Measurements from ENCODE around the gene SEC61A1. TPM values are rescaled to one million over a fixed set of nuclear protein-coding genes. Genes with fewer than 3 reads are reported as not detected.
A peak's percentile ranks its signal among the peaks of the same experiment; 100 is the strongest.

The SEC61A1 gene
- 92.8 TPM for total RNA-seq

- H3K27ac ChIP-seq, result peak within 1 kb of the TSS; percentile 90
- peaks cover 44% of the 10 kb centered on the region for H3K4me1 ChIP-seq
- H3K27me3 ChIP-seq, result no peaks in the 10 kb centered on the region
- intact Hi-C loops (cut with DNase I), result no loop called here
- H3K36me3 ChIP-seq, result peaks cover 0 to 11% of the 10 kb centered on the region in 2 donors
- no peak for DNase-seq (ENCODE audit: extremely low spot score in 2 of 2)
- TF ChIP-seq POLR2A (IDR thresholded peaks at IDR 0.05) (peak in 1 of 2 donors; percentile 40), CTCF (IDR thresholded peaks at IDR 0.05) (no peak), POLR2AphosphoS5 (IDR thresholded peaks at IDR 0.05; ENCODE audit: insufficient read depth in 1 of 2, low read depth in 1 of 2) (peak; percentile 51 to 89)
- H3K9me3 ChIP-seq, result no peaks in the 10 kb centered on the region
- peak within 1 kb of the TSS; percentile 97 to 99 for H3K4me3 ChIP-seq
Measured at GRCh38 chr3:128051837-128052594, at the start of gene SEC61A1. Gene SEC61A1 (plus strand): TSS chr3:128052437. CDS start chr3:128052553, 116 bp downstream.

GRCh38 chr3:128004661-128005060, 47.6 kb upstream of the SEC61A1 start:
- no peaks in the 10 kb centered on the region for H3K27me3 ChIP-seq

GRCh38 chr3:128006061-128007032, 45.9 kb upstream of the SEC61A1 start:
- H3K27ac ChIP-seq, result no peak overlapping the region
- TF ChIP-seq CTCF (IDR thresholded peaks at IDR 0.05), result no peak
- TF ChIP-seq POLR2A (IDR thresholded peaks at IDR 0.05), result no peak
- TF ChIP-seq POLR2AphosphoS5 (IDR thresholded peaks at IDR 0.05; ENCODE audit: insufficient read depth in 1 of 2, low read depth in 1 of 2), result no peak
- no peaks in the 10 kb centered on the region for H3K27me3 ChIP-seq
- DNase-seq (ENCODE audit: extremely low spot score in 2 of 2), result no peak
- intact Hi-C loops (cut with DNase I), result no loop called here
- H3K9me3 ChIP-seq, result no peaks in the 10 kb centered on the region
- no peak overlapping the region for H3K4me3 ChIP-seq
- peaks cover 16% of the 10 kb centered on the region for H3K4me1 ChIP-seq
- H3K36me3 ChIP-seq, result no peaks in the 10 kb centered on the region

More at GRCh38 chr3:128004661-128005060, 47.6 kb upstream of the SEC61A1 start:
- Histone ChIP-seq H3K27ac (no peak overlapping the region), H3K4me1 (peaks cover 10% of the 10 kb centered on the region), H3K36me3 (no peaks in the 10 kb centered on the region), H3K4me3 (no peak overlapping the region), H3K9me3 (no peaks in the 10 kb centered on the region)
- intact Hi-C loops (cut with DNase I), result no loop called here
- TF ChIP-seq POLR2AphosphoS5 (IDR thresholded peaks at IDR 0.05; ENCODE audit: insufficient read depth in 1 of 2, low read depth in 1 of 2) (no peak), POLR2A (IDR thresholded peaks at IDR 0.05) (no peak), CTCF (IDR thresholded peaks at IDR 0.05) (no peak)
- DNase-seq (ENCODE audit: extremely low spot score in 2 of 2), result no peak

GRCh38 chr3:128007033-128007424, 45.2 kb upstream of the SEC61A1 start:
- DNase-seq (ENCODE audit: extremely low spot score in 2 of 2), result no peak
- TF ChIP-seq POLR2A (IDR thresholded peaks at IDR 0.05) (no peak), POLR2AphosphoS5 (IDR thresholded peaks at IDR 0.05; ENCODE audit: insufficient read depth in 1 of 2, low read depth in 1 of 2) (no peak), CTCF (IDR thresholded peaks at IDR 0.05) (no peak)
- H3K4me1 ChIP-seq, result peaks cover 20% of the 10 kb centered on the region
- no peaks in the 10 kb centered on the region for H3K27me3 ChIP-seq
- H3K36me3 ChIP-seq, result no peaks in the 10 kb centered on the region
- no peaks in the 10 kb centered on the region for H3K9me3 ChIP-seq
- no peak overlapping the region for H3K4me3 ChIP-seq
- intact Hi-C loops (cut with DNase I), result no loop called here
- H3K27ac ChIP-seq, result no peak overlapping the region

Measured in vagina (tissue), 2 donors.